IMR-90 (cell line): ENCODE data around the gene FKBP11. TPM values are rescaled to one million over a fixed set of nuclear protein-coding genes. Genes with fewer than 3 reads are reported as not detected.

ENCODE experiments used
- ATAC-seq: fragments of 200-7000 bp; cut with Tn5 transposase; 2 replicates; pipeline ENCODE4 v1.9.1; 2020; ENCODE audit warnings: low read depth, mild to moderate bottlenecking, moderate library complexity
- BruUV-seq: library from RNA; stranded (reverse); fragments of 400-500 nt; replicated peaks from 2 replicates; lab custom pipeline; 2021; lab: Mats Ljungman, UMichigan
- CTCF ChIA-PET: fragments of 300-600 bp; formaldehyde crosslinking; extraction: SDS; loops from one replicate; lab custom pipeline; 2021; ENCODE audit warnings: antibody characterized with exemption; lab: Yijun Ruan, JAX
- POLR2A ChIA-PET: fragments of 300-600 bp; sonication (Branson Sonifier 250); formaldehyde crosslinking; loops from one replicate; lab custom pipeline; 2022; ENCODE audit warnings: antibody characterized with exemption; ENCODE audit not compliant: unreplicated experiment; lab: Charles Lee
- DNase-seq: peaks from one replicate; pipeline ENCODE4 v3.0.0; 2013
- H2AFZ ChIP-seq: replicated peaks from 2 replicates; pipeline ENCODE3; 2013; ENCODE audit warnings: low read length, mild to moderate bottlenecking; ENCODE audit not compliant: poor library complexity
- H2AK5ac ChIP-seq: 2 replicates; pipeline ENCODE4 v1.6.1; 2013; ENCODE audit warnings: low read depth, low read length, inconsistent platforms
- H2AK9ac ChIP-seq: replicated peaks from 2 replicates; pipeline ENCODE3; 2013; ENCODE audit warnings: mild to moderate bottlenecking, low read depth, low read length, moderate library complexity; ENCODE audit not compliant: poor library complexity
- H2BK120ac ChIP-seq: 2 replicates; pipeline ENCODE4 v1.6.1; 2013; ENCODE audit warnings: low read depth, low read length, inconsistent platforms
- H2BK15ac ChIP-seq: 3 replicates; pipeline ENCODE4 v1.6.1; 2013; ENCODE audit warnings: low read depth, low read length, inconsistent platforms
- H2BK20ac ChIP-seq: 2 replicates; pipeline ENCODE4 v1.6.1; 2013; ENCODE audit warnings: low read depth, mild to moderate bottlenecking, inconsistent platforms, low read length, moderate library complexity
- H2BK5ac ChIP-seq: 2 replicates; pipeline ENCODE4 v1.6.1; 2013; ENCODE audit warnings: mild to moderate bottlenecking, low read depth, low read length, inconsistent platforms; ENCODE audit not compliant: poor library complexity, severe bottlenecking
- H3K14ac ChIP-seq: replicated peaks from 2 replicates; pipeline ENCODE4 v1.6.1; 2013; ENCODE audit warnings: low read depth, low read length, inconsistent platforms
- H3K18ac ChIP-seq: 2 replicates; pipeline ENCODE4 v1.6.1; 2013; ENCODE audit warnings: low read depth, low read length, control low read depth
- H3K23ac ChIP-seq: 2 replicates; pipeline ENCODE4 v1.6.1; 2013; ENCODE audit warnings: low read depth, low read length, inconsistent platforms
- H3K27ac ChIP-seq: 2 replicates; pipeline ENCODE4 v1.5.1; 2013; ENCODE audit warnings: mild to moderate bottlenecking, control low read depth, low read length; ENCODE audit not compliant: insufficient read depth
- H3K27me3 ChIP-seq: 2 replicates; pipeline ENCODE4 v1.6.1; 2013; ENCODE audit warnings: low read length; ENCODE audit not compliant: control insufficient read depth, insufficient read depth
- H3K36me3 ChIP-seq: 2 replicates; pipeline ENCODE4 v1.6.1; 2013; ENCODE audit warnings: low read length, mixed read lengths; ENCODE audit not compliant: control insufficient read depth, insufficient read depth
- H3K4ac ChIP-seq: 2 replicates; pipeline ENCODE4 v1.6.1; 2013; ENCODE audit warnings: low read depth, low read length, inconsistent platforms
- H3K4me1 ChIP-seq: 2 replicates; pipeline ENCODE4 v1.6.1; 2013; ENCODE audit warnings: low read length, mixed read lengths; ENCODE audit not compliant: control insufficient read depth, insufficient read depth
- H3K4me2 ChIP-seq: 2 replicates; pipeline ENCODE4 v1.6.1; 2013; ENCODE audit warnings: low read depth, mild to moderate bottlenecking, control low read depth, low read length, moderate library complexity
- H3K4me3 ChIP-seq: 2 replicates; pipeline ENCODE4 v1.5.1; 2013; ENCODE audit warnings: low read depth, mild to moderate bottlenecking, control low read depth, low read length, moderate library complexity; ENCODE audit not compliant: insufficient read depth
- H3K56ac ChIP-seq: 2 replicates; pipeline ENCODE4 v1.6.1; 2013; ENCODE audit warnings: low read length, inconsistent platforms; ENCODE audit not compliant: insufficient read depth; ENCODE audit errors: extremely low read depth
- H3K79me1 ChIP-seq, 2 experiments: 2 replicates each; pipeline ENCODE4 v1.6.1; 2013; ENCODE audit warnings: low read length in 2 of 2, inconsistent platforms in 1 of 2, low read depth in 1 of 2
- H3K9ac ChIP-seq: 2 replicates; pipeline ENCODE4 v1.6.1; 2013; ENCODE audit warnings: low read depth, low read length, control low read depth
- H3K9me1 ChIP-seq: 2 replicates; pipeline ENCODE4 v1.6.1; 2013; ENCODE audit warnings: low read length, inconsistent platforms; ENCODE audit not compliant: insufficient read depth
- H3K9me3 ChIP-seq: 2 replicates; pipeline ENCODE4 v1.6.1; 2013; ENCODE audit warnings: low read length; ENCODE audit not compliant: control insufficient read depth, insufficient read depth
- H4K20me1 ChIP-seq: 2 replicates; pipeline ENCODE4 v1.6.1; 2013; ENCODE audit warnings: low read length, inconsistent platforms; ENCODE audit not compliant: insufficient read depth
- H4K5ac ChIP-seq: 2 replicates; pipeline ENCODE4 v1.6.1; 2013; ENCODE audit warnings: mild to moderate bottlenecking, low read depth, low read length, control low read depth
- H4K8ac ChIP-seq, 2 experiments: 2 replicates each; pipeline ENCODE4 v1.6.1; 2013; ENCODE audit warnings: low read depth in 2 of 2, low read length in 2 of 2, control low read depth in 1 of 2, inconsistent platforms in 1 of 2
- H4K91ac ChIP-seq: 2 replicates; pipeline ENCODE4 v1.6.1; 2013; ENCODE audit warnings: low read depth, low read length, inconsistent platforms; ENCODE audit not compliant: insufficient read depth
- BHLHE40 ChIP-seq: fragments of 150-350 bp; IDR thresholded peaks from 2 replicates; pipeline ENCODE4 v1.6.1; 2016; ENCODE audit warnings: mild to moderate bottlenecking, low read depth, low read length
- CEBPB ChIP-seq: IDR thresholded peaks from 2 replicates; pipeline ENCODE4 v1.6.1; 2012; ENCODE audit warnings: low read depth, low read length, improper control_type of control experiment
- CHD1 ChIP-seq: IDR thresholded peaks from 2 replicates; pipeline ENCODE4 v1.6.1; 2012; ENCODE audit warnings: low read depth, low read length, improper control_type of control experiment
- CTCF ChIP-seq: conservative IDR thresholded peaks from 2 replicates; pipeline ENCODE4 v1.5.1; 2012; ENCODE audit warnings: mild to moderate bottlenecking, low read depth, low read length, improper control_type of control experiment
- ELK1 ChIP-seq: fragments of 150-350 bp; IDR thresholded peaks from 2 replicates; pipeline ENCODE4 v1.6.1; 2016; ENCODE audit warnings: low read depth, mild to moderate bottlenecking, low read length, moderate library complexity, borderline replicate concordance
- FOS ChIP-seq: fragments of 150-350 bp; IDR thresholded peaks from 2 replicates; pipeline ENCODE4 v1.6.1; 2016; ENCODE audit warnings: low read depth, low read length
- MAFK ChIP-seq: IDR thresholded peaks from 2 replicates; pipeline ENCODE4 v1.6.1; 2012; ENCODE audit warnings: low read depth, low read length, improper control_type of control experiment
- MAZ ChIP-seq: IDR thresholded peaks from 2 replicates; pipeline ENCODE4 v1.6.1; 2012; ENCODE audit warnings: low read depth, mild to moderate bottlenecking, low read length, improper control_type of control experiment, moderate library complexity, borderline replicate concordance
- MXI1 ChIP-seq: IDR thresholded peaks from 2 replicates; pipeline ENCODE4 v1.6.1; 2012; ENCODE audit warnings: low read depth, mild to moderate bottlenecking, low read length, moderate library complexity, borderline replicate concordance
- NFE2L2 ChIP-seq: fragments of 150-350 bp; IDR thresholded peaks from 2 replicates; pipeline ENCODE4 v1.6.1; 2016; ENCODE audit warnings: low read depth, mild to moderate bottlenecking, low read length
- POLR2A ChIP-seq: IDR thresholded peaks from 2 replicates; pipeline ENCODE4 v1.6.1; 2012; ENCODE audit warnings: mild to moderate bottlenecking, low read depth, low read length
- RAD21 ChIP-seq: IDR thresholded peaks from 2 replicates; pipeline ENCODE4 v1.6.1; 2012; ENCODE audit warnings: low read length, improper control_type of control experiment
- RCOR1 ChIP-seq: IDR thresholded peaks from 2 replicates; pipeline ENCODE4 v1.6.1; 2012; ENCODE audit warnings: mild to moderate bottlenecking, low read length, improper control_type of control experiment; ENCODE audit not compliant: insufficient replicate concordance
- RFX5 ChIP-seq: IDR thresholded peaks from 2 replicates; pipeline ENCODE4 v1.8.0; 2012; ENCODE audit warnings: low read depth, mild to moderate bottlenecking, low read length, moderate library complexity
- SMC3 ChIP-seq: fragments of 150-350 bp; IDR thresholded peaks from 2 replicates; pipeline ENCODE4 v1.6.1; 2016; ENCODE audit warnings: low read depth, mild to moderate bottlenecking, antibody characterized with exemption, low read length, moderate library complexity
- USF2 ChIP-seq: fragments of 150-350 bp; IDR thresholded peaks from 2 replicates; pipeline ENCODE4 v1.6.1; 2017; ENCODE audit warnings: mild to moderate bottlenecking, antibody characterized with exemption, low read length, low read depth
- WGBS, 2 experiments: methylation state at CpG; one replicate each; pipeline versions ENCODE4 v1.1.5 to v1.1.7; 2013; ENCODE audit warnings: missing lambda C conversion rate in 2 of 2; ENCODE audit not compliant: insufficient read length in 1 of 2; ENCODE audit errors: extremely low coverage in 2 of 2; 5-methylcytosine and 5-hydroxymethylcytosine counted together
- dilution Hi-C: fragments of 300-500 bp; cut with HindIII; formaldehyde crosslinking; loops from one replicate; pipeline ENCODE4 v1.14.3; 2018; ENCODE audit warnings: low sequenced_read_pairs; ENCODE audit not compliant: unreplicated experiment
- in situ Hi-C: fragments of 300-500 bp; cut with MboI; formaldehyde crosslinking; loops from 3 replicates; pipeline ENCODE4 v1.14.3; 2019; ENCODE audit warnings: low sequenced_read_pairs, inconsistent platforms, mixed read lengths
- intact Hi-C: fragments of 100-400 bp; cut with micrococcal nuclease; formaldehyde crosslinking; loops from 2 replicates; pipeline ENCODE4 v1.10.0; 2022
- polyA plus RNA-seq, 3 experiments: library from polyadenylated mRNA; depleted of rRNA; stranded (reverse); fragments of >200 nt; gene quantifications; 2 replicates each; pipeline ENCODE4 v1.2.3, GENCODE V29; 2012; ENCODE audit warnings: low replicate concordance in 1 of 3
- total RNA-seq: library from RNA; depleted of rRNA; stranded (reverse); fragments of >200 nt; gene quantifications from 2 replicates; pipeline ENCODE4 v1.2.3, GENCODE V29; 2012

The FKBP11 gene
- total and polyA plus RNA-seq, 2 of the 4 experiments (the other 2 are of a cell fraction), result 5.0 to 40.0 TPM

GRCh38 chr12:48932878-48933277 lies 7.6 kb upstream of the FKBP11 start:
- Histone ChIP-seq H3K56ac (no peak overlapping the region), H3K14ac (no peak overlapping the region), H2AK5ac (no peak overlapping the region), H3K9ac (no peak overlapping the region), H2AFZ (no peak overlapping the region), H2BK5ac (no peak overlapping the region), H3K9me3 (no peaks in the 10 kb centered on the region), H3K27ac (no peak overlapping the region), H3K27me3 (no peaks in the 10 kb centered on the region), H3K9me1 (peaks cover 10% of the 10 kb centered on the region), H2BK20ac (no peak overlapping the region), H4K91ac (no peak overlapping the region), H4K8ac (no peak overlapping the region), H3K4ac (no peak overlapping the region), H3K4me3 (no peak overlapping the region), H4K5ac (no peak overlapping the region), H3K23ac (no peak overlapping the region), H2BK15ac (no peak overlapping the region), H4K20me1 (peaks cover 39% of the 10 kb centered on the region), H3K4me1 (peaks cover 13% of the 10 kb centered on the region), H2BK120ac (no peak overlapping the region), H3K36me3 (peaks cover 40% of the 10 kb centered on the region), H3K18ac (no peak overlapping the region), H3K4me2 (no peak overlapping the region), H3K79me1 (peaks cover 16 to 65% of the 10 kb centered on the region in 2 experiments; a peak in 3 of 4 replicates), H2AK9ac (no peak overlapping the region)
- 100% methylated on average over 2 of the region's 2 CpGs; no CpG with 5 or more reads in 1 of the 2 experiments for WGBS, 2 experiments
- dilution Hi-C loops (no loop called here), intact Hi-C loops (no loop called here), in situ Hi-C loops (no loop called here)
- no TSS peak for BruUV-seq
- DNase-seq (no peak), ATAC-seq (no peak)
- POLR2A ChIA-PET, result interaction anchor here (0.6 kb wide), 1 partner anchor 17 kb away, joined by 9 read pairs; no protein-coding TSS in a partner anchor
- CTCF ChIA-PET, result no interaction called here
- TF ChIP-seq POLR2A, result no peak
- no peak for TF ChIP-seq ELK1
- TF ChIP-seq CTCF, result no peak
- TF ChIP-seq MXI1, result no peak
- no peak for TF ChIP-seq FOS
- TF ChIP-seq USF2, result no peak
- no peak for TF ChIP-seq CEBPB
- TF ChIP-seq MAFK, result no peak
- no peak for TF ChIP-seq BHLHE40
- no peak for TF ChIP-seq RCOR1
- no peak for TF ChIP-seq CHD1
- TF ChIP-seq RAD21, result no peak
- no peak for TF ChIP-seq NFE2L2
- TF ChIP-seq SMC3, result no peak
- TF ChIP-seq RFX5, result no peak
- no peak for TF ChIP-seq MAZ
